Suprapubic skin (tissue), 4 donors: ENCODE results near the gene TWF1.

ENCODE experiments used
- EP300 ChIP-seq: sonication (generic); formaldehyde crosslinking; IDR thresholded peaks from one replicate; pipeline ENCODE4 v1.6.1; 2017; ENCODE audit warnings: antibody characterized with exemption
- POLR2A ChIP-seq, 2 donors: fragments of 450-650 bp; IDR thresholded peaks; one replicate each; pipeline ENCODE4 v1.6.1; 2017; ENCODE audit warnings: antibody characterized with exemption in 2 of 2, mild to moderate bottlenecking in 2 of 2, moderate library complexity in 2 of 2
- POLR2AphosphoS5 ChIP-seq, 3 donors: sonication (generic); formaldehyde crosslinking; IDR thresholded peaks; one replicate each; pipeline ENCODE4 v1.6.1; 2017; ENCODE audit warnings: antibody characterized with exemption in 3 of 3
- TF ChIP-seq, protein P1 (sequence below), 2 donors: fragments of 200-600 bp in 1 of 2; fragments of 450-650 bp in 1 of 2; sonication (generic) in 1 of 2; IDR thresholded peaks; one replicate each; pipeline ENCODE4 v1.5.1; 2016 to 2019; ENCODE audit warnings: antibody characterized with exemption in 2 of 2, mild to moderate bottlenecking in 1 of 2, moderate library complexity in 1 of 2

DNA sequence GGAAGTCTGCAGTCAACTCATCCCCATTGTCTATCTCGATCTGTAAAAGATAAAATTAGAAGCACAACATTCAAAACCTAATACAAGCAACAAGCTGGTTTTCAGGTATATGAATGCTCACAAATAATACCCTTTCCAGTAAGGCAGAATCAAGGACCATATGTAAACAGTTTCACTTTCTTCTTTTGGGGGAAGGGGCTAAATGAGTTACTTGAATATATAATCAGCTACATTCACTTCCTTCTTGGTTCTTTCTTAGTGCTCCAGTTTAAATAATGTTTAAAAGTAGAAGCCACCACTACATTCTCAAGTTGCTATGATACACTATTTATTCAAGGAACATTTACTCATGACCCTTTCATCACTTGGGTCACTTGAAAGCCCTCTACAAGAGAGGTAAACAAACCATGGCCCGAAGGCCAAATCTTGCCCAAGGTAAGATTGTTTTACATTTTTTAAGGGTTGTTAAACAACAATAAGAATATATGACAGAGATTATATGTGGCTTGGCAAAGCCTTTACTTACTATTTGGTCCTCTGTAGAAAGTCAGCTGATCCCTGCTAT, 10.3 kb downstream of the TWF1 start:
- TF ChIP-seq POLR2A (IDR thresholded peaks at IDR 0.05): no peak
- TF ChIP-seq, protein P1, sequence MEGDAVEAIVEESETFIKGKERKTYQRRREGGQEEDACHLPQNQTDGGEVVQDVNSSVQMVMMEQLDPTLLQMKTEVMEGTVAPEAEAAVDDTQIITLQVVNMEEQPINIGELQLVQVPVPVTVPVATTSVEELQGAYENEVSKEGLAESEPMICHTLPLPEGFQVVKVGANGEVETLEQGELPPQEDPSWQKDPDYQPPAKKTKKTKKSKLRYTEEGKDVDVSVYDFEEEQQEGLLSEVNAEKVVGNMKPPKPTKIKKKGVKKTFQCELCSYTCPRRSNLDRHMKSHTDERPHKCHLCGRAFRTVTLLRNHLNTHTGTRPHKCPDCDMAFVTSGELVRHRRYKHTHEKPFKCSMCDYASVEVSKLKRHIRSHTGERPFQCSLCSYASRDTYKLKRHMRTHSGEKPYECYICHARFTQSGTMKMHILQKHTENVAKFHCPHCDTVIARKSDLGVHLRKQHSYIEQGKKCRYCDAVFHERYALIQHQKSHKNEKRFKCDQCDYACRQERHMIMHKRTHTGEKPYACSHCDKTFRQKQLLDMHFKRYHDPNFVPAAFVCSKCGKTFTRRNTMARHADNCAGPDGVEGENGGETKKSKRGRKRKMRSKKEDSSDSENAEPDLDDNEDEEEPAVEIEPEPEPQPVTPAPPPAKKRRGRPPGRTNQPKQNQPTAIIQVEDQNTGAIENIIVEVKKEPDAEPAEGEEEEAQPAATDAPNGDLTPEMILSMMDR (IDR thresholded peaks at IDR 0.05): no peak
- TF ChIP-seq EP300: no peak
- no peak for TF ChIP-seq POLR2AphosphoS5 (IDR thresholded peaks at IDR 0.05)
